ENCODE data around the gene SPATA4.
"Not testable (repeated sequence)": the region's sequence is repeated elsewhere in the genome, so short reads cannot be mapped to it uniquely, and the experiment has no call there.

The SPATA4 gene

DNA sequence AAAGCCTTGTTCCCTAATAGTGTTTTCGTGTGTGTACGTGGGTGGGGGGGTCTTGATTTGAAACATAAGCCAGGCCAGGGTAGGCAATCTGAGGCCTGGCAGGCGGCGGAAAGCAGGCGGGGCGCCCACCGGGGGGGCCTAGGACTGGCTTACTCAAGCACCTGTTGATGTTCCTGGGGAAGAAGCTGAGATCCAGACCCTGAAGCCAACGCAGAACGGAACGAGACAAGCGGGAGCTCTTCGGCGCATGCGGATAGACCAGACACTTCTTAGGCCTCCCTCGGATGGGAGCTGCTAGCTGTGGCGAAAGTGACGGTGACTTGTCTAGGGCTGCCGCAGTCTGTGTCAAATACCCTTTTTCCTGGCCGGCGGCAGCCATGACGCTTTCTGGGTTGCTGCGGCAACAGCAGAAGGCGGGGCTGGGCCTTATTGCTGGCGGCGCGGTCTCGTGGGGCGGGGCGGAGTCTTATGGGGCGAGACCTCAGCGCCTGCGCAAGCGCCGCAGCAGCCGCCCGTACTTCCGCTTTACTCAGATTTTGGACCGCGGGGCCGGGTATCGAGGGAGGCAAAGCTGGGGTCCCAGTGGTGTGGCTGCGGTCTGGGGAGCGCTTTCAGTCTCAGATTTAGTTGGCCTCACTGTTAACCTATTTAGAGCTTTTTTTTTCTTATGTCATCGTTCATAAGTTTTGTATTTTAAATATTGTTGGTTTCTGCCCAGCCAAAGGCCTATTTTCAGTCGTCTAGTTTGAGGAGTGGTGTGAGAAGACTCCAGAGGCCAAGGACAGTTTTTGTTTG lies at the start of gene SPATA4:
TSS of gene SPATA4 (minus strand) at position 402 of the 795 bp plus-strand sequence. CDS start at position 379, 23 bp downstream.
- peak; percentile 90 for DNase-seq

DNA sequence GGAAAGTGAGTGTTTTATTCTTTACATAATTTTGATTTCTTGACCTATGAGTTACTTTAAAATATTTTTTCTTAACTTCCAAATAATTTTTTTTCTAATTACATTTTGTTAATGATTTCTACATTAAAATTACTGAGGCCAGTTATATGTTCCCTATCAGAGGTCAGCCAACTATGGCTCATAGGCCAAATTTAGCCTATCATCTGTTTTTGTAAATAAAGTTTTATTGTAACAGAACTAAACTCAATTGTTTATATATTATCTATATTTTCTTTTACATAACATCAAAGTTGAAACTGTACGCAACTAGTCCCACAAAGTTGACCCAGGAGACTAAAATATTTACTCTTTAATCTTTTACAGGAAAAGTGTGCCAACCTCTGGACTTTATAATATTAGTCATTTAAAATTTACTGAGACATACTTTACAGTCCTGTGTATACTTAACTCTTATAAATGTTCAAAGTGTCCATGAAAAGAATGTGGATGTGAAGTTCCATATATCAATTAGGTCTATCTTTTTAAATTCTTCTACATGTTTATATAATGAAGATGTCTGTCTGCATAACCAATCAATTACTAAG lies 47.5 kb upstream of the SPATA4 start:
- no peak for DNase-seq

DNA sequence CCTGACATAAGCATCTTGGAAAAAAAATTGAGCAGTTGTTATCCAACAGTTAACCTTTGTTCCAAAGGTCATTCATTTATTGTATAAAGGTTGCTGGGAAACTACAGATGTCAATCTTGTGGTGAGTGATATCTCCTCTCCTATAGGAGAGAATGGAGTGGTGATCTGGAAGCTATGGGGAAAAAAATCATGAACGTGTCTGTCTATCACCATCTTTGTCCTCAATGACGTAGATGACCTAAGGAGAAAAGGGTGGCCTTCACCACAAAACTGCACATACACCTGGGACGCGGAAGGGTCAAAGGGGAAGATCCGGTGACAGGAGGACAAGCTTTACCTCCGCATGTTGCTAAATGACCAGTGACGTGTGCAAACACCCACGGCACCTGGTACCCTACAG lies 46.3 kb upstream of the SPATA4 start:
- no peak for DNase-seq

DNA sequence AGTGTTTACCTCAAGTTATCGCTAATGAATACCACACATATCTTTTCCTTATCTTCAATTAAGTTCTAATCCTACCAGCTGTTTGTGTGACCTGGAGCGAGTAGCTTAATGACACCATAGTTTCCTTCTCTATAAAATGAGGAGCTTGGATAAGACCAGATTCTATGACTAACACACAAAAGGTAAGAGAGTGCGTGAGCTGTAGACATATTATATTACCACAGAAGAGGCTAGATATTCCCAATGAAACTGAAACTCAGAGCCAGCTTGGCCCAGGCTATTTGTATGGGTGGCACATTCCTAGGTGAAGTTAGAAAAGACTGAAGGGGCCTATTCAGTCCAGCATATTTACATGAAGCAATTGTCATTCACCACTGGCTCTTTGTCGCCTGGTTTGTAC lies 43.4 kb upstream of the SPATA4 start:
- no peak for DNase-seq

DNA sequence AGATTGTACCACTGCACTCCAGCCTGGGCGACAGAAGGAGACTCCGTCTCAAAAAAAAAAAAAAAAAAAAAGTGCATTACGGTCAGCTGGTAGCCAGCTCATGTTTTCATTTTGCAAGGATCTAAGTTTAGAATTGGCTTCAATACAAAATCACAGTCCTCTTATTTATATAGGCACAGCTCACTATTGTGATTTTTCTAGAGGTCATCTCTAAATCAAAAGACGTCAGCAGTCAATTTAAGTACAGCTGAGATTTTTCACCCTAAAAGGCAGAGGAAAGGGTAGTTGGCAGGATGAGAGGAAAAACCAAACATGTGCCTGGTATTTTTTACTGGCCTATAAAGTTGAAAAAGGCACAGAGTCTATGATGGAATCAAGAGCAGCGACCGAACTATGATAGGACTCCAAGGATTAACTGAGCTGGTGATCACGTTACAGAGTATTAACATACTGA lies 42.8 kb upstream of the SPATA4 start:
- no peak for DNase-seq

DNA sequence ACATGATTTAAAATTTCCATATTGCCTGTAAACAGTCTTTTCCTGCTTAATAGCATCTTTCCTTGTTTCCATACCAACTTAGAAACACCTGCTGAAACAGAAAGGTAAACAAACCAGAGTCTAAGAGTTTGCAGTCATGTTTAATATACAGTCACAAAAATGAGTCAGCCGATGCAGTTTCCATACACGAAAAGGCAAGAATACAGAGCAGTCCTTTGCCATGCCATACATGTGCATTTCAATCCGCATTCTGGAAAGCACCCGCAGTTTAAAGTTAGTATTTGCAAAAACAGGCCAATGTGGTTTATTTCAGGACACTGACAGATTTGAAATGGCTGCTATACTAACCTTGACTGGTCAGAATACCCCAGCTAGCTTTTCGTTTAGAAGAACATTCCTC lies 41.6 kb upstream of the SPATA4 start:
- no peak for DNase-seq

DNA sequence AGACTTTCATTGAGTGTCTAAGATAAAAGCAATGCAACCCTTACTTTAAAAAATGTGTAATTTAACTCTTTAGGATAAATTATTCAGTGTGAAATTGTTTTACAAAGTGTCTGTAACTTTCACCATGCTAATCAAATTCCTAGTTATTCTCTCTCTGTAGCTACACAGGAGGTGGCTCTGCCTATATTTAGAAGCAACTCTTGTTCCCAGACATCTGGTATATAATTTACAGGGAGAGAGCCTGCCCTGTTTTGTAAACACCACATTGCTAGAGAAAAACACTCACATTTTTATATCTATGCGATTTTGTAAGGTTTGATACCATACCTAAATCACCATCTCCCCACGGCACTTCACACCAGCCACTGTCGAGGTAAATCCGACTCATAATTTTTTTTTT lies 35.5 kb upstream of the SPATA4 start:
- DNase-seq = no peak

DNA sequence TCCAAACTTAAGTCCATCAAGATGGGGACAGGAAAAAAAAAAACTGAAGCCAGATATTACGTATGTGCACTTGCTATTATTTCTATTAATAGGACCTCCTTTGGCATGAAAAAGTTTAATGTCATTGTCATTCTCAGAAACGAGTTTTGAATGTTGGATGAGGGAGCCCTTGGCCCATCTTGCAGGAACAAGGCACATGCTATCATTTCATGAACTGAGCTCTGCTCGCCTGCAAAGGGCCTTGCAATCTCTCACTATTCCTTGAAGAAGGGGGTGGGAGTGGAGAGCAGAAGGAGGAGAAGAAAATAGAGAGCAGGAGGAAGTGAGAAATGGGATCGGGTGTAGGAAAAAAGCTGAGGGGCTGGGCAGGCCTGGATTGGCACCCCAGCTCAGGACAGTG lies 34.3 kb upstream of the SPATA4 start:
- no peak for DNase-seq

DNA sequence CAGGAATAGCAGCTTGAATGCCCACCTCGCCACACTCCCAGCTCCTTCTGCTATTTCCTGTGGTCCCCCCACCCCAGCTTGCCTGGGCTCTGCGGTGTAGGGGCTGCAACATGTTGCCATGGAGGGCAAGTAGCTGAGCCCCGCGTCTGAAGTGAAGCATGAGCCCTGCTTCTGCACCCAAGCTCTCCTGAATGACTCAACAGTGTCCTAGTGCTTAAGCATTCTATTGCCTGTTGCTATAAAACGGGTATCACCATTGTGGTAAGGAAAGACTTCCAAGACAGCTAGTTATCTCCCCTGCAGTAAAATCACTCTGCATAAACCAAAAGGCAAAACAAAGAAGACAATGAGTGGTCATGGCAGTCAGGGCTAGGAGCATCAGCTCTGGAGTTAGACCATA lies 31.4 kb upstream of the SPATA4 start:
- no peak for DNase-seq

DNA sequence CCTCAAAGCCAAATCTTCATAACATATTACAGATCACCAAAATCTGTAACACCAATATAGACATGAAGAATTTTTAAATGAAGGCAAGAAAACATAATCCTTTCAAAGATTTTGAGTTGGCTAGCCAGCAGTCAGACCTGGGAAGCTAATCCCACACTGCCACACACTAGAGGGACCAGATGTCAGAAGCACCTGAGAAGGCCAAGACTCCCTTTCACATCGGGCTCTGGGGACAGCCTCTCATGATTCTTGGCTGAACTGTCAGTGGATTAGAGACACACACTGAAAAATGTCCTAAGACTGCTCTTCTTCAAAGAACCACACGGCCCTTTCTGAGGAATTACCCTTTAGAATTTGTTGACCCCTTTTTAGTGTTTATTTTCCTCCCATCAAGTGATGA lies 28.2 kb upstream of the SPATA4 start:
- DNase-seq = no peak

DNA sequence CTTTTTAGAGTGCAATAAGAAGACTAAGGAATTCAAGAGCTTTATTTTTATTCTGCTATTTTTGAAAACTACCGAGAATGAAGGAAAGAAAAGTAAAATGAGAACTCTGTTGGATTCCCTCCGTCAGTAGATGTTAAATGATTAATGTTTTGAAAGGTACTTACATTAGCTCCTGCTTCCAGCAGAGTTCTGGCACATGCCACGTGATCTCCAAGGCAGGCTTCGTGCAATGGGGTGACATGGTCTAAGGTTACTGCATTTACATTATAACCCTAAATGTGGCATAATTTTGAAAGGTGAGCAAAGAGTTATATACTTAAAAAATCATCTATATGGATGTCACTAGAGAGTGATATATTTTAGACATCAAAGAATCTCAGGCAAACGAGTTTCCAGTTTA lies 26.8 kb upstream of the SPATA4 start:
- DNase-seq = no peak

DNA sequence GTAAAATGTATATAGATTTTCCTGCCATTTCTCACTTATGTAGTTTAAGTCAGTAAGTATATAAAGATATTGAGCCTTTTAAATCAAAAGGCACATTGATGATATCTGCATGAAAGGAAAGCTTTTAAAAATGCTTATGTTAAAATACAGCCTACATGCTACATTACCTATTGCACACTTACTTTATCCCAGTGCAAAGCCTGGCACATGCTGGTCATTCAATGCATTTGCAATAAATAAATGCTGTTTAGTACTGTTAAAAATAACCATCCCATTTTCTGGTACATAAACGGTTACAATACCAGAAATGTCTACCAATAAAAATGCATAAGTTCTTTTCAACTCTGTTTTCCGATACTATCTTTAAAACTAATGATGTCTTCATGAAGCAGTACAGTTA lies 22.1 kb upstream of the SPATA4 start:
- DNase-seq = no peak

DNA sequence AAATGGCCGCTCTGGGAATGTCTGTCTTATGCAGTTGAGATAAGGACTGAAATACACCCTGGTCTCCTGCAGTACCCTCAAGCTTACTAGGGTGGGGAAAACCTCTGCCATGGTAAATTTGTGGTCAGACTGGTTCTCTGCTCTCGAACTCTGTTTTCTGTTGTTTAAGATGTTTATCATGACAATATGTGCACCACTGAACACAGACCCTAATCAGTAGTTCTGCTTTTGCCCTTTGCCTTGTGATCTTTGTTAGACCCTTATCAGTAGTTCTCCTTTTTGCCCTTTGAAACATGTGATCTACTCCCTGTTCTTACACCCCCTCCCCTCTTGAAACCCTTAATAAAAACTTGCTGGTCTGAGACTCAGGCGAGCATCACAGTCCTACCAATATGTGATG lies 17.0 kb upstream of the SPATA4 start:
- DNase-seq = not testable (repeated sequence)

DNA sequence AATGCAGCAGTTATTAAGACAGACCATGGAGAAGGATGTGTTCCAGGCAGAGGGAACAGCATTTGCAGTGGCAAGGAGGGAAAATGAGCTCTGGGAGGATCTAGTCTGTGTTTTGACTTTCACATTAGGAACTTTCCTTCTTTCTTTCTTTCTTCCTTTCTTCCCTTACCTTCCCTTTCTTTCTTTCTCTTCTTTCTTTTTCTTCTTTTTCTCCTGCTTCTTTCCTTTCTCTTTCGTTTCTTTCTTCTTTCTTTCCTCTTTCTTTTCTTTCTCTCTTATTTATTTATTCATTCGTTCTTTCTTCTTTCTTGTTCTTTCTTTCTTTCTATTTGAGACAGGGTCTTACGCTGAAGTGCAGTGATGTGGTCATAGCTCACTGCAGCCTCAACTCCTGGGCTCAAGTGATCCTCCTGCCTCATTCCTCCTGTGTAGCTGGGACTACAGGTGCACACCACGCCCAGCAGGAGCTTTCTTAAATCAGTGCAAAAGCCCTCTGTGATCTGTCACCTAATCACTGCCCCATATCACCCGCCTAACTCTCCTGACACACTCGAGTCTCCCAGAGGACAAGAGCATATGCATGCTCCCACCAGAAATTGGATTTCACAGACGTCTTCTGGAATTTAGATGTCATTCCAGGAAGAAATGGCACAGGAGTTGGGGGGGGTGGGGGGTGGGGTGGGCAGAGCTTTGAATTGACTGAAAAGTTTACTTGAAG lies 15.4 kb upstream of the SPATA4 start:
- DNase-seq = no peak

DNA sequence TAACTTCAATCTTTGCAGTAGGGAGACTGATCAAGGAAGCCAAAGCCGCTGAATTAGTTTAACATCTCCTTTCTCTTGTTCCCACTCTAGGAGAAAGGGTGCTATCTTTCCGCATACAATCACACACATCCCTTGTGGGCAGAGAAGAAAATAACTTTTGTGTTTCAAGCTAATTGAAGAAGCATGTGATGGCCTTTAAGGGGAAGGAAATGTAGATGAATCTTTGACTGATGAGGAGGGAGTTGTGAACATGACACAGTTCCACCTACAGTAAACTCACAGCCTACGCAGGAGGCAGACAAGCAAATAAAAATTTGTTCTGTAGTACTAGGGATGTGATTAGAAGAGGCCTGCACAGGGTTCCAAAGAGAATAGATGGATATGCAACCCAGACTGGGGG lies 14.7 kb upstream of the SPATA4 start:
- no peak for DNase-seq

DNA sequence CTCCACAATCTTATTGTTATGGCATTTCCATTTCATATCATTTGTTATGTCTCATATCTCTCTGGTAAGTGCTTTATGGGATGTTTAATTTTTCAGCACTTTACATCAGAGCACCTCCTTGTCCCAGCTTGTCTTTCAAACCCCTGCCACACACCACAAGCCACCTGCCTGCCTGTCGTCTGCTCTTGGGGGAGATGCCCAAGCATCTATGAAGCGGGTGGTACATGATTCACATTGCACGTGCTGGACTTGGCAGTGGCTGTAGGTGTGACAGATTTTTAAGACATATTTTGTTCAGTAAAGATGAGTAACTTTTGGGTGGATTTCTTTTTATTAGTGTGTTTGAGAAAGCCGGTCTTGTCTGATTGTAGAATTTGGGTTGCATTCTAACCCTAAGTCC lies 14.2 kb upstream of the SPATA4 start:
- no peak for DNase-seq

DNA sequence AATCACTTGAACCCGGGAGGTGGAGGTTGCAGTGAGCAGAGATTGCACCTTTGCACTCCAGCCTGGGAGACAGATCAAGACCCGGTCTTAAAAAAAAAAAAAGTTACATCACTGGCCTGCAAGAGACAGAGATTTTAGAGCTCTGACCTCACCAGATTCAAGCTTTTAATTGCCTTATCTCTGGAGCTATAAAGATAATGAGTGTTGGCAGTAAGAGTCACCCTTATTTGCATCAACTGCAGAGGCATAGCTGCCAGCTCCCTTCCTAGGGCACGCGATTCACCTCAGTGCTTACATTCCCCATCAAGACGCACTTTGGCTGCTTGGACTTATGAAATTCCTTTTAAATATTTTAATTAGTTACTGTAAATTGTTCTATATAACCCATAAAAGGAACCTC lies 12.5 kb upstream of the SPATA4 start:
- DNase-seq = no peak

DNA sequence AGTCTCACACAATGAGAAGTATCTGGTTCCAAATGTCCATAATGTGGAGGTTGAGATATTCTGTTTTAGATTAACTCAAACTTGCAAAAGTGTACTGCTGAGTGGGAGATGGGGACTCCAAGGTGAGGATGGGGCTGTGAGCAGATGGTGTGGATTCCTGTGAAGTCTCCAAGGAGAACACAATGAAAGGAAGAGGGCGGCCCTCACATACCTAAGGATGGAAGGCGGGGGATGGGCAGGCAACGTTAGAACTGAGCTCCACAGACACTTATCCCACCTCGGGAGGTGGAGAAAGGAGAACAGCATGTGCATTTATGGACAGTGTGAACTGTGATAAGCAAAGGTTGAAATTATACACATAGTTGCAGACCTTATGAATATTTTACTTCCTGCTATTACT lies 9.9 kb upstream of the SPATA4 start:
- no peak for DNase-seq

DNA sequence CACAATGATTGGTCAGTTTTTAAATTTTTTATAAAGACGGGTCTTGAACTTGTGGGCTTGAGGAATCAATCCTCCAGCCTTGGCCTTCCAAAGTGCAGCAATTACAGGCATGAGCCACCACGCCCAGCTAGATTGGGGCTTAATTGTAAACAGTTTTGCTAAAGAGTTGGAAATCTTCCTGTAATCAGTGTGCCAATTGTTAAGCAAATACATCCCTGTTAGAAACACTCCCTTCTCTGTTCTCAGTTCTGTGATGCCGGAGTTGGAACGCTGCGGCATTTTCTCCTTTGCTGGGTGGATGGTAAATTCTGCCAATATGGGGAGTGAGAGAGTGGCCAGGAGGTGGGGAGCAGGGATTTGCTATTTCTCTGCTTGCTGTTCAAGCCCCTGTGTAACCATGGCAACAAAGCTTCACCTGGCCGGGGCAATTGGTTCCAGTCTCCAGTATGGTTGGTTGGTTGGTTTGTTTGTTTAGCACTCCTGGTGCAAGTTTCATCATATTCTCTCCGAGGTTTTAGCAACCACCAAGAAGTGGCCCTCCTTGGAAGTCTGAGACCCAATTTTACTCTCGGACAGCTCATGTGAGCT lies 3.0 kb upstream of the SPATA4 start:
- DNase-seq = no peak

DNA sequence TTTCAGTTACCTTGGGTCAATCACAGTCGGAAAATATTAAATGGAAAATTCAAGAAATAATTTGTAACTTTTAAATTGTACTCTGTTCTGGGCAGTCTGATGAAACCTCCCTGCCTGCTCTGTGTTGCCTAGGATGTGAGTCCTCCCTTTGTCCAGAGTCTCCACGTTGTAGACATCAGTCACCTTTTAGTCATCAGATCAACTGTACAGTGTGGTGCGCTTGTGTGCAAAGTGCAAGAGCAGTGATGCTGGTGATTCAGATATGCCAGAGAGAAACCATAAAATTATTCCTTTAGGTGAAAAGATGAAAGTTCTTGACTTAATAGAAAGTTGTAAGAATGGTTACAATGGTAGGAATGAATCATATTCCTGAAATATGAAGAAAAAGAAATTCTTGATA lies 1.4 kb downstream of the SPATA4 start:
- DNase-seq = no peak

DNA sequence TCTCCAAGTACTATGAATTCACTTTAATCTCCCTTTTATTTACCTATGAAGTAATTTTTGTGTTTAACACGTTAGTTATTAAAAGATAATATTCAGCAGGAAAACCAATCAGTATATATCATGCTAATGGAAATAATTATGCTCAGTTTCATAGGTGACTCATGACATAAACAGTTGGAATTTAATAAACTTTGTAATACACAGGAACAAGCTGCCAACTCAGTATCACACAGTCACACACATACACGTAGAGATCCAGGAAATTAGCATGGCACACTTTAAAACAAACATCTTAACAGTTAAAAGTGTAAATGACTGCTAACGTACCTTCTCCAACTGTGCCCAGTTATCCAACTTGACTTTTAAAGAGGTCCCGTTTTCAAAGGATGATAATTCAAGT lies 2.3 kb downstream of the SPATA4 start:
- no peak for DNase-seq

DNA sequence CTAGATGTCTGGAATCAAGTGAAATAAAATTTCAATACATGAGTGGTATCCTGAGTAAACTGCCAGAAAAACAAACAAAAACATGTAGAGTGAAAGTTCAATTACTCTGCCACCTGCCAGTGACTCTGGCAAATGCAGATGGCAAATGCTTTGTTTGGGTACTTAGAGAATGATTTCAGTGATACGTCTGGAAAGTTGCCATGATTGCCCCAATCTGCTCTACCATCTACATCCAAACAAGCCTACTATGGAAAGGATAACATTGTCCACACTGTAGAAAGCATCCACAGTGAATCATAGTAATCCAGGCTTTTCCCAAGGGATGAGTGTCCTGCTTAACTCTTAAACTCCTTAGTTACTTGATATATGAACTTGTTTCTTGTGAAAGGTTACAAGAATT lies 3.4 kb downstream of the SPATA4 start:
- peak; percentile 76 for DNase-seq

DNA sequence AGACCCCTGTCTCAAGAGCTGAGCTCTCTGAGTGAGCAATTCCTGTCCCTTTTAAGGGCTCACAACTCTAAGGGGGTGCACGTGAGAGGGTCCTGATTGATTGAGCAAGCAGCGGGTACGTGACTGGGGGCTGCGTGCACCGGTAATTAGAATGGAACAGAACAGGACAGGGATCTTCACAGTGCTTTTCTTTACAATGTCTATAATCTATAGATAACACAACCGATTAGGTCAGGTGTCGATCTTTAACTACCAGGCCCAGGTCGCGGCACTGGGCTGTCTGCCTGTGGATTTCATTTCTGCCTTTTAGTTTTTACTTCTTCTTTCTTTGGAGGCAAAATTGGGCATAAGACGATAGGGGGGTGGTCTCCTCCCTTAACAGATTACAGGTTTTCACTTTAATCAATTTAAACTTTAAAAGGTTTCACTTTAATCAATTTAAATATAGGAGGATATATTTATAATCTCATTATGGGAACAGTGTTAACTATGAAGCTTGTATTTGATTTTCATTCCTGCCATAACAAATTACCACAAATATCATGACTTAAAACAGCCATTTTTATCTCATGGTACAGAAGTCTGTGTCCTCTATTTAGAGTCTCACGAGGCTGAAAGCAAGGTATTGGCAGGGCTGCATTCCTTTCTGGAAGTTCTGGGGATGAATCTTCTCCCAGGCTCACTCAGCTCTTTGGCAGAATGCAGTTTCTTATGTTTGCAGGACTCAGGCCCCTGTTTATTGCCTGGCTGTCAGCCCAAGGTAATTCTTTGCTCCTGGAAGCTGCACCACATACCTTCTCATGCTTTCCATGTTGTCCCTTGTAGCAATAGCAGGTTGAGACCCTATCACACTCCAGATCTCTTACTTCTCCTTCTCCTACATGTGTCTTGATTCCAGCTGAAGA lies 5.2 kb downstream of the SPATA4 start:
- DNase-seq = no peak
